IMR-90 (cell line): ENCODE measurements around the gene PBX3. TPM values are rescaled to one million over a fixed set of nuclear protein-coding genes. Genes with fewer than 3 reads are reported as not detected.

Source experiments
- ATAC-seq: fragments of 200-7000 bp; cut with Tn5 transposase; 2 replicates; pipeline ENCODE4 v1.9.1; 2020; ENCODE audit warnings: low read depth, mild to moderate bottlenecking, moderate library complexity
- BruUV-seq: library from RNA; stranded (reverse); fragments of 400-500 nt; replicated peaks from 2 replicates; lab custom pipeline; 2021; lab: Mats Ljungman, UMichigan
- CTCF ChIA-PET: fragments of 300-600 bp; formaldehyde crosslinking; extraction: SDS; loops from one replicate; lab custom pipeline; 2021; ENCODE audit warnings: antibody characterized with exemption; lab: Yijun Ruan, JAX
- POLR2A ChIA-PET: fragments of 300-600 bp; sonication (Branson Sonifier 250); formaldehyde crosslinking; loops from one replicate; lab custom pipeline; 2022; ENCODE audit warnings: antibody characterized with exemption; ENCODE audit not compliant: unreplicated experiment; lab: Charles Lee
- DNase-seq: peaks from one replicate; pipeline ENCODE4 v3.0.0; 2013
- H2AFZ ChIP-seq: replicated peaks from 2 replicates; pipeline ENCODE3; 2013; ENCODE audit warnings: low read length, mild to moderate bottlenecking; ENCODE audit not compliant: poor library complexity
- H2AK5ac ChIP-seq: 2 replicates; pipeline ENCODE4 v1.6.1; 2013; ENCODE audit warnings: low read depth, low read length, inconsistent platforms
- H2AK9ac ChIP-seq: replicated peaks from 2 replicates; pipeline ENCODE3; 2013; ENCODE audit warnings: mild to moderate bottlenecking, low read depth, low read length, moderate library complexity; ENCODE audit not compliant: poor library complexity
- H2BK120ac ChIP-seq: 2 replicates; pipeline ENCODE4 v1.6.1; 2013; ENCODE audit warnings: low read depth, low read length, inconsistent platforms
- H2BK15ac ChIP-seq: 3 replicates; pipeline ENCODE4 v1.6.1; 2013; ENCODE audit warnings: low read depth, low read length, inconsistent platforms
- H2BK20ac ChIP-seq: 2 replicates; pipeline ENCODE4 v1.6.1; 2013; ENCODE audit warnings: low read depth, mild to moderate bottlenecking, inconsistent platforms, low read length, moderate library complexity
- H2BK5ac ChIP-seq: 2 replicates; pipeline ENCODE4 v1.6.1; 2013; ENCODE audit warnings: mild to moderate bottlenecking, low read depth, low read length, inconsistent platforms; ENCODE audit not compliant: poor library complexity, severe bottlenecking
- H3K14ac ChIP-seq: replicated peaks from 2 replicates; pipeline ENCODE4 v1.6.1; 2013; ENCODE audit warnings: low read depth, low read length, inconsistent platforms
- H3K18ac ChIP-seq: 2 replicates; pipeline ENCODE4 v1.6.1; 2013; ENCODE audit warnings: low read depth, low read length, control low read depth
- H3K23ac ChIP-seq: 2 replicates; pipeline ENCODE4 v1.6.1; 2013; ENCODE audit warnings: low read depth, low read length, inconsistent platforms
- H3K27ac ChIP-seq: 2 replicates; pipeline ENCODE4 v1.5.1; 2013; ENCODE audit warnings: mild to moderate bottlenecking, control low read depth, low read length; ENCODE audit not compliant: insufficient read depth
- H3K27me3 ChIP-seq: 2 replicates; pipeline ENCODE4 v1.6.1; 2013; ENCODE audit warnings: low read length; ENCODE audit not compliant: control insufficient read depth, insufficient read depth
- H3K36me3 ChIP-seq: 2 replicates; pipeline ENCODE4 v1.6.1; 2013; ENCODE audit warnings: low read length, mixed read lengths; ENCODE audit not compliant: control insufficient read depth, insufficient read depth
- H3K4ac ChIP-seq: 2 replicates; pipeline ENCODE4 v1.6.1; 2013; ENCODE audit warnings: low read depth, low read length, inconsistent platforms
- H3K4me1 ChIP-seq: 2 replicates; pipeline ENCODE4 v1.6.1; 2013; ENCODE audit warnings: low read length, mixed read lengths; ENCODE audit not compliant: control insufficient read depth, insufficient read depth
- H3K4me2 ChIP-seq: 2 replicates; pipeline ENCODE4 v1.6.1; 2013; ENCODE audit warnings: low read depth, mild to moderate bottlenecking, control low read depth, low read length, moderate library complexity
- H3K4me3 ChIP-seq: 2 replicates; pipeline ENCODE4 v1.5.1; 2013; ENCODE audit warnings: low read depth, mild to moderate bottlenecking, control low read depth, low read length, moderate library complexity; ENCODE audit not compliant: insufficient read depth
- H3K56ac ChIP-seq: 2 replicates; pipeline ENCODE4 v1.6.1; 2013; ENCODE audit warnings: low read length, inconsistent platforms; ENCODE audit not compliant: insufficient read depth; ENCODE audit errors: extremely low read depth
- H3K79me1 ChIP-seq, 2 experiments: 2 replicates each; pipeline ENCODE4 v1.6.1; 2013; ENCODE audit warnings: low read length in 2 of 2, inconsistent platforms in 1 of 2, low read depth in 1 of 2
- H3K9ac ChIP-seq: 2 replicates; pipeline ENCODE4 v1.6.1; 2013; ENCODE audit warnings: low read depth, low read length, control low read depth
- H3K9me1 ChIP-seq: 2 replicates; pipeline ENCODE4 v1.6.1; 2013; ENCODE audit warnings: low read length, inconsistent platforms; ENCODE audit not compliant: insufficient read depth
- H3K9me3 ChIP-seq: 2 replicates; pipeline ENCODE4 v1.6.1; 2013; ENCODE audit warnings: low read length; ENCODE audit not compliant: control insufficient read depth, insufficient read depth
- H4K20me1 ChIP-seq: 2 replicates; pipeline ENCODE4 v1.6.1; 2013; ENCODE audit warnings: low read length, inconsistent platforms; ENCODE audit not compliant: insufficient read depth
- H4K5ac ChIP-seq: 2 replicates; pipeline ENCODE4 v1.6.1; 2013; ENCODE audit warnings: mild to moderate bottlenecking, low read depth, low read length, control low read depth
- H4K8ac ChIP-seq, 2 experiments: 2 replicates each; pipeline ENCODE4 v1.6.1; 2013; ENCODE audit warnings: low read depth in 2 of 2, low read length in 2 of 2, control low read depth in 1 of 2, inconsistent platforms in 1 of 2
- H4K91ac ChIP-seq: 2 replicates; pipeline ENCODE4 v1.6.1; 2013; ENCODE audit warnings: low read depth, low read length, inconsistent platforms; ENCODE audit not compliant: insufficient read depth
- BHLHE40 ChIP-seq: fragments of 150-350 bp; IDR thresholded peaks from 2 replicates; pipeline ENCODE4 v1.6.1; 2016; ENCODE audit warnings: mild to moderate bottlenecking, low read depth, low read length
- CEBPB ChIP-seq: IDR thresholded peaks from 2 replicates; pipeline ENCODE4 v1.6.1; 2012; ENCODE audit warnings: low read depth, low read length, improper control_type of control experiment
- CHD1 ChIP-seq: IDR thresholded peaks from 2 replicates; pipeline ENCODE4 v1.6.1; 2012; ENCODE audit warnings: low read depth, low read length, improper control_type of control experiment
- CTCF ChIP-seq: conservative IDR thresholded peaks from 2 replicates; pipeline ENCODE4 v1.5.1; 2012; ENCODE audit warnings: mild to moderate bottlenecking, low read depth, low read length, improper control_type of control experiment
- ELK1 ChIP-seq: fragments of 150-350 bp; IDR thresholded peaks from 2 replicates; pipeline ENCODE4 v1.6.1; 2016; ENCODE audit warnings: low read depth, mild to moderate bottlenecking, low read length, moderate library complexity, borderline replicate concordance
- FOS ChIP-seq: fragments of 150-350 bp; IDR thresholded peaks from 2 replicates; pipeline ENCODE4 v1.6.1; 2016; ENCODE audit warnings: low read depth, low read length
- MAFK ChIP-seq: IDR thresholded peaks from 2 replicates; pipeline ENCODE4 v1.6.1; 2012; ENCODE audit warnings: low read depth, low read length, improper control_type of control experiment
- MAZ ChIP-seq: IDR thresholded peaks from 2 replicates; pipeline ENCODE4 v1.6.1; 2012; ENCODE audit warnings: low read depth, mild to moderate bottlenecking, low read length, improper control_type of control experiment, moderate library complexity, borderline replicate concordance
- MXI1 ChIP-seq: IDR thresholded peaks from 2 replicates; pipeline ENCODE4 v1.6.1; 2012; ENCODE audit warnings: low read depth, mild to moderate bottlenecking, low read length, moderate library complexity, borderline replicate concordance
- NFE2L2 ChIP-seq: fragments of 150-350 bp; IDR thresholded peaks from 2 replicates; pipeline ENCODE4 v1.6.1; 2016; ENCODE audit warnings: low read depth, mild to moderate bottlenecking, low read length
- POLR2A ChIP-seq: IDR thresholded peaks from 2 replicates; pipeline ENCODE4 v1.6.1; 2012; ENCODE audit warnings: mild to moderate bottlenecking, low read depth, low read length
- RAD21 ChIP-seq: IDR thresholded peaks from 2 replicates; pipeline ENCODE4 v1.6.1; 2012; ENCODE audit warnings: low read length, improper control_type of control experiment
- RCOR1 ChIP-seq: IDR thresholded peaks from 2 replicates; pipeline ENCODE4 v1.6.1; 2012; ENCODE audit warnings: mild to moderate bottlenecking, low read length, improper control_type of control experiment; ENCODE audit not compliant: insufficient replicate concordance
- RFX5 ChIP-seq: IDR thresholded peaks from 2 replicates; pipeline ENCODE4 v1.8.0; 2012; ENCODE audit warnings: low read depth, mild to moderate bottlenecking, low read length, moderate library complexity
- SMC3 ChIP-seq: fragments of 150-350 bp; IDR thresholded peaks from 2 replicates; pipeline ENCODE4 v1.6.1; 2016; ENCODE audit warnings: low read depth, mild to moderate bottlenecking, antibody characterized with exemption, low read length, moderate library complexity
- USF2 ChIP-seq: fragments of 150-350 bp; IDR thresholded peaks from 2 replicates; pipeline ENCODE4 v1.6.1; 2017; ENCODE audit warnings: mild to moderate bottlenecking, antibody characterized with exemption, low read length, low read depth
- WGBS, 2 experiments: methylation state at CpG; one replicate each; pipeline versions ENCODE4 v1.1.5 to v1.1.7; 2013; ENCODE audit warnings: missing lambda C conversion rate in 2 of 2; ENCODE audit not compliant: insufficient read length in 1 of 2; ENCODE audit errors: extremely low coverage in 2 of 2; 5-methylcytosine and 5-hydroxymethylcytosine counted together
- dilution Hi-C: fragments of 300-500 bp; cut with HindIII; formaldehyde crosslinking; loops from one replicate; pipeline ENCODE4 v1.14.3; 2018; ENCODE audit warnings: low sequenced_read_pairs; ENCODE audit not compliant: unreplicated experiment
- in situ Hi-C: fragments of 300-500 bp; cut with MboI; formaldehyde crosslinking; loops from 3 replicates; pipeline ENCODE4 v1.14.3; 2019; ENCODE audit warnings: low sequenced_read_pairs, inconsistent platforms, mixed read lengths
- intact Hi-C: fragments of 100-400 bp; cut with micrococcal nuclease; formaldehyde crosslinking; loops from 2 replicates; pipeline ENCODE4 v1.10.0; 2022
- polyA plus RNA-seq, 3 experiments: library from polyadenylated mRNA; depleted of rRNA; stranded (reverse); fragments of >200 nt; gene quantifications; 2 replicates each; pipeline ENCODE4 v1.2.3, GENCODE V29; 2012; ENCODE audit warnings: low replicate concordance in 1 of 3
- total RNA-seq: library from RNA; depleted of rRNA; stranded (reverse); fragments of >200 nt; gene quantifications from 2 replicates; pipeline ENCODE4 v1.2.3, GENCODE V29; 2012

PBX3 gene
- total and polyA plus RNA-seq, 2 of the 4 experiments (the other 2 are of a cell fraction) = 12.0 to 15.6 TPM

GRCh38 chr9:125908136-125908535, 161.0 kb downstream of the PBX3 start:
- Histone ChIP-seq H3K27ac (no peak overlapping the region), H3K36me3 (no peaks in the 10 kb centered on the region), H2BK5ac (no peak overlapping the region), H2BK120ac (no peak overlapping the region), H2AK5ac (no peak overlapping the region; the same call in 1 of the 2 replicates), H3K9ac (no peak overlapping the region), H4K20me1 (no peaks in the 10 kb centered on the region), H3K79me1 (peaks cover 12 to 13% of the 10 kb centered on the region in 2 experiments; a peak in 3 of 4 replicates), H3K4me2 (no peak overlapping the region), H3K14ac (no peak overlapping the region), H4K5ac (no peak overlapping the region), H2BK15ac (0 out of 3 replicates have a peak overlapping the region, but pooled peaks have one; percentile 14), H3K18ac (no peak overlapping the region), H3K4ac (no peak overlapping the region), H4K91ac (no peak overlapping the region), H3K4me1 (peaks cover 6% of the 10 kb centered on the region), H3K9me1 (peaks cover 3% of the 10 kb centered on the region), H3K9me3 (no peaks in the 10 kb centered on the region), H2BK20ac (no peak overlapping the region), H3K56ac (no peak overlapping the region), H3K4me3 (no peak overlapping the region), H4K8ac (no peak overlapping the region), H2AFZ (no peak overlapping the region), H3K23ac (peak overlapping the region; percentile 52; the same call in 1 of the 2 replicates), H3K27me3 (no peaks in the 10 kb centered on the region), H2AK9ac (peak overlapping the region; percentile 60)
- in situ Hi-C loops (no loop called here), intact Hi-C loops (no loop called here), dilution Hi-C loops (no loop called here)
- 50% methylated on average over 3 of the region's 4 CpGs; no CpG with 5 or more reads in 1 of the 2 experiments for WGBS, 2 experiments
- ATAC-seq (no peak), DNase-seq (no peak)
- ChIA-PET POLR2A (no interaction called here), CTCF (no interaction called here)
- no TSS peak for BruUV-seq
- no peak for TF ChIP-seq SMC3
- no peak for TF ChIP-seq RFX5
- TF ChIP-seq MAZ = no peak
- no peak for TF ChIP-seq MAFK
- no peak for TF ChIP-seq NFE2L2
- TF ChIP-seq MXI1 = no peak
- TF ChIP-seq USF2 = no peak
- no peak for TF ChIP-seq CTCF
- TF ChIP-seq RCOR1 = no peak
- TF ChIP-seq BHLHE40 = no peak
- no peak for TF ChIP-seq ELK1
- no peak for TF ChIP-seq CHD1
- TF ChIP-seq FOS = no peak
- TF ChIP-seq POLR2A = no peak
- TF ChIP-seq CEBPB = no peak
- TF ChIP-seq RAD21 = no peak
